ENCODE results near the gene CARD9.
A peak's percentile ranks its signal among the peaks of the same experiment; 100 is the strongest.

Gene CARD9

DNA sequence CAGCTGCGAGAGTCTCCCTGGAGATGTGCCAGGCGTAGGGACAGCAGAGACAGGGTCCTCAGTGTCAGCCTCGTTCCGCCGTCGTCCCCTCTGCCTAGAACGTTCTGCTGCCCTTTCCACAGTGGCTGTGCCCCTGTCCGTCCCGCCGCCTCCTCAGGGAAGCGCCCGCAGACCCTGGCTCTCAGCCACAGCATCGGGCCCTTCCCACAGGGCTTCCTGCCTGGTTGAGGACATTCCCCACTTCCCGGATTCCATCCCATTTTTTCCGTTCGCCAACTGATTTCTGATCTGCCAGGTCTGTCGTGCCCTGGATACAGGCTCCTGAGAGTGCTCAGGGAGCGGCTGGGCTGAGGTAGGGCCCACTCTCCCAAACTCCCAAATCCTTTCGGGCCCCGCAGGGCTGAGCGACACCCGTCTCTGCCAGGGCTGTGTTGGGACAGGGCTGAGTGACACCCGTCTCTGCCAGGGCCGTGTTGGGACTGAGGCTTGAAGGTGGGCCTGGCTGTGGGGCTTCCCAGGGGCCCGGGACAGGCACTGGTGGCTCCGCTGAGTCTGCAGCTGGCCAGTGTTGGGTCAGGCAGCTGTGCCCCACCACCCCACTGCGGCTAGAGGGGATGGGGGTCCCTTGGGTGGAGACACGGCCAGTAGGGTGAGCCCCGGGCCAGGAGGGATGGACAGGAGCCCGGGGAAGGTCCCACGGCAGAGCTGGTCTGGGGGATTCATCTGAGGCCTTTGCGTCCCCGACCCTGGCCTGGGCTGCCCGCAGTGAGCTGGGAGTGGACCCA is 25.8 kb downstream of the CARD9 start:
- no peak for DNase-seq (ENCODE audit: low spot score)

- no peak for DNase-seq (ENCODE audit: low spot score)
Observed at GRCh38 chr9:136346927-136347465, 26.5 kb downstream of the CARD9 start.

- DNase-seq (ENCODE audit: low spot score), result no peak
Observed at GRCh38 chr9:136346157-136346481, 27.4 kb downstream of the CARD9 start.

- no peak for DNase-seq (ENCODE audit: low spot score)
Observed at GRCh38 chr9:136345281-136346156, 27.9 kb downstream of the CARD9 start.

DNA sequence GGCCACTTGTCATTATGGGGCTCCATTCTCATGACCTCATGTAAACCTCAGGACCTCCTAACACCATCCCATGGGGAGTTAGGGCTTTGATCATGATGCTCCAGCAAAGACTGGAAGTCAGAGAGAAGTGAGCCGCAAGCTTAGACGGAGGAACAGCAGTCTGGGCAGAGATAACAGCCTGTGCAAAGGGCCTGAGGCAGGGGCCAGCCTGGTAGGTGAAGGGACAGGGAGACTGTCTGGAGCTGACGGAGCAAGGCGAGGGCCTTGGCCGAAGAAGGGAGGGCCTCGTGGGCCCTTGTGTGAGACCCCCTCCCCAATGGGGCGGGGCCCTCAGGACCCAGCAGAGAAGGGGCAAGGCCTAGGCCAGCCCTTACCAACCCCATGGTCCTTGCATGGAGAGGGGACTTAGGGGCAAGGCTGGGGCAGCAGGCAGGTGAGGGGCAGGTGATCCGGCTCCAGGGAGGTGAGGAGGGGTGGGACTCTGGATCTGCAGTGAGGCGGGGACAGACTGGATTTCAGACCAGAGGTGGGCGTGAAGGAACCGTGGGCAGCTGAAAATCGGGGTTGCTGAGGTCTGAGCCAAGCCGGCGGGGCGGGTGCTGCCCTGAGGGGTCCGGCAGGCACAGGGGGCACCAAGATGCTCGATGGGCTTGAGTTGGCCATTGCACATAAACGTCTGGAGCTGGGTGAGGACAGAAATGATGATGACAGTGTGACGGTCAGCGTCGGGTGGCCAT is 28.8 kb downstream of the CARD9 start:
- DNase-seq (ENCODE audit: low spot score), result no peak

- DNase-seq (ENCODE audit: low spot score), result no peak
Observed at GRCh38 chr9:136343884-136344269, 29.6 kb downstream of the CARD9 start.

DNA sequence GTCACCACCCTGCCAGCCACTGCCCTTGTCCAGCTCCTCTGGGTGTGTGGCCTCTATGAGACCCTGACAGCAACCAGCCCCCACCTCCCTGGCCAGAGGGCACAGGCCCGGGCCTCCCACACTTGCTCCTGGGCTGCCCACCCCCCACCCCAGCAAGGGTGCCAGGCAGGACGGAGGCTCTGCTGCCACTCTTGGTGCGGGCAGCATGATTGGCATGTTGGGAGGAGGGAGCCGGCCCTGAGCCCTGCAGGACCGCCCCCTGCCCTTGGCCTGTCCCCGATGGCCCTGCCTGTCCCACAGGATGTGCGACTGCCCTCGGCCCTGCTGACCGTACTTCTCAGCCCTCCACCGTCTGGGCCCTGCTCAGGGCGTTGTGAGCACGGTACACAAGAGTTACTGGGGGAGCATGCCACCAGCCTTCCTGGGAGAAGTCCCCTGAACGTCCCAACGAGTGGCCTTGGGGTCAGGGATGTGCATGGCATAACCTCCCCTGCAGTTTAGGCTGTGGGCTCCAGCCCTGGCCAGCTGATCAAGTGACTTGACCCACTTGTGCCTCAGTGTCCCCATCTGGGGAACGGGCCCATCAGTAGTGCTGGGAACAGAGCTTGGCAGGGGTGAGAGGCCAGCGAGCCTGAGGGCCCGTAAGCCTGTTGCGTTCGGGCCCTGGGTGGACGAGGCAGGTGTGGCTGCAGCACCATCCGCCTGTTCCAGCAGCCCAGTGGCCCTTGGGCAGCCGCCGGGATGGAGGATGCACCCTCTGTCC is 30.2 kb downstream of the CARD9 start:
- no peak for DNase-seq (ENCODE audit: low spot score)

DNA sequence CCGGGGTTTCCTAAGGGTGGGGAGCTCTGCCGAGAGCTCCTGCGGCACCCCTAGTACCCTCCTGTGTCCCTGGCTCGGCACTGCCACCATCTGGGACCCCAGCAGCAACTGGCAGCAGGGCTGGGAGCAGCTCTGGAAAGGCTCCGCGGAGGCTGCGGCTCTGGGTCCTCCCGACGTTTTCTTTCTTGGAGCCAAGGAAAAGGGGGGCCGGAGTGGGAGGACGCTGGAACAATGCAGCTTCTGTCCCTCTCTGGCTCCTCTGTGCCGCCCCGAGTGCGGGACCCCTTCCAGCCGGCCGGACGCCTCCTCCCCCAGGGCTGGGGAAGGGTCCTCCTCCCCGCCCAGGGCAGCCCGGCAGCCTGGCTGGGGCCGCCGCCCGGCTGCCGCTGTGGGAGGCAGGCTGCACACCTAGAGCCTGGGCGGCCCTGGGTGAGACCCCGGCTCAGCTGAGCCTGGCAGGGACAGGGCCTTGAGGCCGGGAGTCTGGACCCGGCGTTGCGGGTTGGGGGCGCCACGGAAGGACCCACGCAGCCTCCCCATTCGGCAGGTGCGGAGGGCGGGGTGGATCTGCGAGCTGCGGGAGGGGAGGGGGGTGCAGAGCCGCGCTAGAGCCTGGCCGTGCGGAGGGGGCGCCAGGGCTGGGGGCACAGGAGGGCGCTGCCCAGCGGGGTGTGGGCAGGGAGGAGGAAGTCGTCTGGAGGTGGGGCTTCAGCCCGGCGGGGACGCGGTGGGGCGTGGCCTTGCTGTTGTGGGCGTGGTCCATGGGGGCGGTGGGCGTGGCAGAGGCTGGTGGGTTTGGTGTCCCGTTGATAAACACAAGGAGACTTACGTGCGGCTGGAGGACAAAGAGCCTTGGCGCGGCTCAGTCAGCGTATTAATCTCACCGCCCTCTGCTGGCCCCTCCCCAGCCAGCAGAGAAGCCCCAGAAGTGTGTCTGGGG is 31.0 kb downstream of the CARD9 start:
- peak; percentile 45 for DNase-seq (ENCODE audit: low spot score)

GRCh38 chr9:136341769-136342168 is 31.7 kb downstream of the CARD9 start:
- DNase-seq (ENCODE audit: low spot score), result no peak

- DNase-seq (ENCODE audit: low spot score), result no peak
Observed at GRCh38 chr9:136341042-136341655, 32.3 kb downstream of the CARD9 start.

GRCh38 chr9:136340356-136341041 is 33.0 kb downstream of the CARD9 start:
- DNase-seq (ENCODE audit: low spot score), result no peak

DNA sequence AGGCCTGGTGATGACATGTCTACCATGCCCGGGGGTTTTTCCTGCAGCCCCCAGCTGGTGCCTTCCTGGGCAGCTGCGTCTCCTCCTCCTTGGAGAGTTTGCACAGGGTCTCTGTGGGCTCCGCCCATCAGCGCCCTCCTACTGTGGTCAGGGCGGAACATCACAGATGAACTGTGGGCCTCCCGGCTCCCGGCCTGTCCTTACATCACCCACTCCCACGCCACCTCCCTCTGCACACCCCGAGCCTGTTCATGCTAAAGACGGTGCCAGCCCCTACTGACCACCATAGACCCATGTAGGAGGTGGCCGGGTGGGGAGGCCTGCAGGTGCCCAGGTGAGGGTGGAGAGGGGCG is 33.5 kb downstream of the CARD9 start:
- no peak for DNase-seq (ENCODE audit: low spot score)

DNA sequence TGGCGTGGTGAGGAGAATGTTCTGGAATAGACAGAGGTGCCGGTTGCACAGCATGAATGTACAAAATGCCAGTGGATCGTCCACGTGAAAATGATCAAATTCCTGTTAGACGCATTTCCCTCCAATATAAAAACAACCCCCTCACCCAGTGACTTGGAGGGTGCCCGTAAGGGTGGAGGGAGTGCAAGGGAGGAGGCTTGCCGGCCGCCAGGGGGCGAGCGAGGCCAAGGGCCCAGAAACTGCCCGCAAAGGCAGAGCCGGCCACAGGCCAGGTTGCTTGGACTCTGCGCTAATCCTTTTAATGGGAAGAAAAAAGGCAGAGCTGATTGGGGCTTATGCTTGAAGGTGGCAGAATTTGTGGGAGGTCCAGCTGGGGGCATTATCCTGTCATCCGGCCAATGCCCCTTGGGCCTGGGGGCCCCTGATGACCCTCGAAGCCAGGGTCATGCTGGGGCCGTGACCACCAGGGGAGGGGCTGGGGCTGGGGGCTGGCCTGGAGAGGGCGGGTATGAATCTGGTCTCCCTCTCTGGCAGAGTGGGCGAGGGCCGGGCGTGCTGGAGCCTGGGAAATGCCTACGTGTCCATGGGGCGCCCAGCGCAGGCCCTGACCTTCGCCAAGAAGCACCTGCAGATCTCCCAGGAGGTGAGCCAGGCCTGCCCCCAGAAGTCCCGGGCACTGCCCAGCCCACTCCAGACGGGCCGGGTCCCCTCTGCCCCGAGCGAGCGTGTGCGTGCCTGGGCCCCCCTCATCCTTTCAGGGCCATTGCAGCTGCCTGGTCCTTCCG is 34.1 kb downstream of the CARD9 start:
- DNase-seq (ENCODE audit: low spot score), result peak; percentile 32

GRCh38 chr9:136338511-136338910 is 35.0 kb downstream of the CARD9 start:
- DNase-seq (ENCODE audit: low spot score), result no peak

GRCh38 chr9:136337416-136338395 is 35.8 kb downstream of the CARD9 start:
- no peak for DNase-seq (ENCODE audit: low spot score)

DNA sequence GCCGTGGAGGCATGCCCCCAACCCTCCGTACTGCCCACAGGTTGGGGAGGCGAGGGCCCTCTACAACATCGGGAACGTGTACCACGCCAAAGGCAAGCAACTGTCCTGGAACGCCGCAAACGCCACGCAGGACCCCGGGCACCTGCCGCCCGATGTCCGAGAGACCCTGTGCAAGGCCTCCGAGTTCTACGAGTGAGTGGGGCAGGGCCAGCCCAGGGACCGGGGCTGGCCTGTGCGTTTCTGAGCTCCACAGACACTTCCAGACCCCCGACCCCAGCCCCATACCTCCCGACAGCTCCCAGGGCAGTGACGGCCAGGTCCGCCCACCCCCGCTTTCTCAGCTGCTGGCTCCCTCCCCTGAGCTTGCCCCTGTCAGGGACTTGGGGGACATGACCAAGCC is 36.6 kb downstream of the CARD9 start:
- DNase-seq (ENCODE audit: low spot score), result no peak

DNA sequence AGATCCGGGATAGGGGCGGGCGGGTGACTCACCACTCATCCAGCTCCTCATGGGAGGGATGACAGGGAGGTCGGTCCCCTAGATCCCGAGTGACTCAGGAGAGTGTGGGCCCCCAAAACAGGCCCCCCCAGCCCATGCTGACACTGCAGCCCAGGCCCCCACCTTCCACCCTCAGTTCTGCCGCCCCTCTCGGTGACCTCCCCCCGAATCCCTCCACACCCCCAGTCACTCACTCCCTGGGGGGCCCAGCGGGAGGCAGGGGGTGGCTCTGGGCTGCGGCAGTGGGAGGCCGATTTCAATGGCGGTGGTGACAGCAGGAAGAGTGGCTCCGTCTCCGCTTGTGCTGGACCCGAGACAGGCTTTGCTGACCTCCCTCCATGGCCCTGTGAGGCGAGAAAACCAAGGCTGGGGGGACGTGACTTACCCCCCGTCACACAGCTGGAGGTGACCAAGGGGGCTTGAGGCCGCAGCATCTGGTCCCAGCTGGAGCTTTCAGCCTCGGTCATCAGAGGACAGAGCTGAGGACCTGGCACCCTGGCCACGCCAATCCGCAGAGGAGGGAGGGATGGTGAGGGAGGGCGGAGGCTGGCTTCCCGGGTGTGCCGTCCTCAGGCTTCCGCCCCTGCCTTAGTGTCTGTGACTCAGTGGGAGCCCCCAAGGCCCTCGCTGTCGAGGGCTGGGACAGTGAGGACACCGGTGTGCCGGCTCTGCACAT is 37.2 kb downstream of the CARD9 start:
- DNase-seq (ENCODE audit: low spot score), result no peak

Data from CD4-positive, alpha-beta T cell treated with Interleukin-2 at 100 ng/mL for 4 hours (primary cell).